Stimulated activated CD4-positive, alpha-beta T cell treated with anti-CD3 and anti-CD28 coated beads, Interleukin-15, amount 100 ng/mL, for 48 hours (primary cell): ENCODE measurements around the gene IFITM1.
"Not testable (repeated sequence)": the region's sequence is repeated elsewhere in the genome, so short reads cannot be mapped to it uniquely, and the experiment has no call there.

ENCODE experiments used
- DNase-seq, 2 donors: peaks; one replicate each; pipeline ENCODE4 v3.0.0-alpha.2; 2020; ENCODE audit warnings: low read depth in 2 of 2

Gene IFITM1

DNA sequence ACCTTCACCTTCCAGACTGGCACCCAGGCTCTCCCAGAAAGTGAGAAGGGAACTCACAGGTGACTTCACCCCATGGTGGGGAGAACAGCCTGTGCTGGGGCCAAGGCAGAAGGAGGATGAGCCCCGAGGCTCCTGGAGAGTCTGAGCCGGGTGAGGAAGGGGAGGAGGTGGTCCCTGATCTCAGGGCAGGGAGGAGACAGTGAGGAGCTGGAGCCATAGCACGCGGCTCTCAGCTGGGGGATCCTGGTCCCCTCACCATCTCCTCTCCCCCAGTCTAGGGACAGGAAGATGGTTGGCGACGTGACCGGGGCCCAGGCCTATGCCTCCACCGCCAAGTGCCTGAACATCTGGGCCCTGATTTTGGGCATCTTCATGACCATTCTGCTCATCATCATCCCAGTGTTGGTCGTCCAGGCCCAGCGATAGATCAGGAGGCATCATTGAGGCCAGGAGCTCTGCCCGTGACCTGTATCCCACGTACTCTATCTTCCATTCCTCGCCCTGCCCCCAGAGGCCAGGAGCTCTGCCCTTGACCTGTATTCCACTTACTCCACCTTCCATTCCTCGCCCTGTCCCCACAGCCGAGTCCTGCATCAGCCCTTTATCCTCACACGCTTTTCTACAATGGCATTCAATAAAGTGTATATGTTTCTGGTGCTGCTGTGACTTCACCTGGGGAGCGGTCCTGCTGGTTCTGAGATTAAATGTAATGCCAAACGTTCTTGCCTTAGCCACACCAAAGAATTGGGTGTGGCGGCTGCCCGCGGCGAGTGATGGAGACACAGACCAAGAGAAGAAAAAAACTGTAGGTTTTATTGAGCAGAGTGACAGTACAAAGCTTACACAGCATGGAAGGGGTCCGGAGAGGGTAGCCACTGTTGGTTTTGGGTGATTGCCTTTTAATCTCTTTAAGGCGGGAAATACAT, 4.8 kb upstream of the IFITM1 start:
- not testable (repeated sequence) for DNase-seq

GRCh38 chr11:309979-310572, 3.8 kb upstream of the IFITM1 start:
- DNase-seq: not testable (repeated sequence)

DNA sequence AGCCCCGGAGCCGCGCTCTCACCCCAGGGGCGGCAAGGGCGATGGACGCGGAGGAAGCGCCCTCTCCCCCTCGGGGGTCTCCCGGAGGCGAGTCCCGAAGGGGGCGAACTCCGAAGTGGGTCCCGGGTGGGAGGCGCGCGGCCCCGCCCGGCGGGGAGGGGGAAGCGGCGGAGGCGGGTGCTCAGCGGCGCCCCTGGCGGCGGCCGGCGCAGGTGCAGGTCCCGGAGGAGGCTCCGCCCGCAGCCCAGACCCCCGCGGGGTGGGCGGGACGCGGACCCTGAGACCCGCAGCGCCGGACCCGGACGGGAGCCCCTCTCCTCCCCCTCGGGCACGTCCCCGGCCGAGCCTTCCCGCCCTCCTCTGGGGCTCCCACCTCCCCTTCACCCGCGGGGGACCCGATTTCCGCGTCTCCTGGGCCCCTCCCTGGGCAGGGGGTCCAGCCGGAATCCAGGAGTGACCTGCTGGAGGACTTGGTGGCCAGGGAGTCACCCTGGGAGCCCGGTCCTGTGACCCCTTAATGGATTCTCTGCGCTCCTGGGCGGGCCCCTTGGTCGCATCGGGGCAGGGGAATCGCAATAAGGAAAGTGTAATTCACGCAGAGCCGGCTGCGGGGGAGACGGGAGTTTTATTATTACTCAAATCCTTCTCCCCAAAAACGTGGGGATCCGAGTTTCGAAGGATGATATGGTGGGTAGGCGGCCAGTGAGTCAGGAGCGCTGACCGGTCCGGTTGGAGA, 2.7 kb upstream of the IFITM1 start:
- DNase-seq: not testable (repeated sequence)

DNA sequence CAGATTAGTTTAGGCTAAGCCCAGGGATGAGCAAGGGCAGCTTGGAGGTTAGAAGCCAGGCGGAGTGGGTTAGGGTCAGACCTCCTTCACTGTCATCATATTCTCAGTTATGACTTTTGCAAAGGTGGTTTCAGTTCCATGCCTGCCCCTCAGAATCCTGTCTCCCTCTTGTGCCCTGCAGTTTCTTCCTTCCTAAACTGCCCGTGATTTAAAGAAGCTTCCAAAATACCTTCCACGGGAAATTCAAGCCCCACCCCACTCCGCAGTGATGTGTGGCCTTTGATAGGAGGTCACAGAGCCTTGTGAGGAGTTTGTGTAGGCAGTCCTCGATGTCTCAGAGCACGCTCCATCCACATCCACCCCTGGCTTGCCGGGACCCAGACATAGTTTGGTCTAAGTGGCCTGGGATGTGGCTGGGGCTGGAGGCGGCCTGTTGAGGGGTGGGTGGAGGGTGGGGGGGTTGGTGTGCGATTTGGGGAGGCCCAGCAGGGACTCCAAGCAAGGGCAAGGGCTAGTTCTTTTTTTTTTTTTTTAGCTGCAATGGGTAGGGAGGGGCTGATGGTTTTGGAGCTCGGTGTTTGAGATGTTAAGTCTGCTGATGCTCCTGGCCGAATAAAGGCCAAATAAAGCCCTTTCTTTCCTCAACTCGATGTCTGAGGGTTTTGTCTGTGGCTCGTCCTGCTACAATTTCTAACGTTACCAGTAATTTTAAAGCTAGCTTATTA, 1.6 kb upstream of the IFITM1 start:
- DNase-seq: no peak

DNA sequence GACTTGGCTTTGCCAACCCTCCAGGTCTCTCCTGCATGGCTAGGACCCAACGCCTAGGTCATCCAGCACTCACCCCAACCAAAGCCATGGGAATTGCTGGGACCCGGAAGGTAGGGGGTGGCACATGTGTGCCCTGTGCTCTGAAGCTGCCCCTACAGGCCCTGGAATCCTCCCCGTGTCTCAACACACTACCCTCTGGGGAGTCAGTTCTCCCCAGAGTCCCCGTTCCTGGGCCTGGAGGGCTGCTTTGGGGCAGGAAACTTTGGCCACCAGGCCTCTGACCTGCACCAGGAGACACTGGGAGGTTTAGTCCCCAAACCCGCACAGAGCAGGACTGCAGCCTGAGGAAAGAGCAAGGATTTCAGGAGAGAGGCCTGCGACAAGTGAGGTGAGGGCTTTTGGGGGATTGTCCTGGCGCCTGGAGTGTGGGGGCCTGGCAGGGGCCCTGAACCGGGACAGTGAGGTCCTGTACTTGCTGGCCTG, 495 bp upstream of the IFITM1 start:
- no peak for DNase-seq

- not testable (repeated sequence) for DNase-seq
These were observed 675 bp downstream of the IFITM1 start for GRCh38 chr11:314554-314875.

DNA sequence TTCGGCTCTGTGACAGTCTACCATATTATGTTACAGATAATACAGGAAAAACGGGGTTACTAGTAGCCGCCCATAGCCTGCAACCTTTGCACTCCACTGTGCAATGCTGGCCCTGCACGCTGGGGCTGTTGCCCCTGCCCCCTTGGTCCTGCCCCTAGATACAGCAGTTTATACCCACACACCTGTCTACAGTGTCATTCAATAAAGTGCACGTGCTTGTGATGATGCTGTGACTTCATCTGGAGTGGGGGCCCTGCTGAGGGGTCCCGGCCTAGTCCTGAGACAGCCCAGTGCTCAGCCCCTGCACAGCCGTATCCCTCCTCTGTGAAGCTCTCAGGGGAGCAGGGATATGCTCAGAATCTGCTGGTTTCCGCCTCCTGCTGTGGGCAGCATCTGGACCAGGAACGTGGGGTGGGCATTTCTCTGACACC, 1.2 kb downstream of the IFITM1 start:
- no peak for DNase-seq

GRCh38 chr11:315516-315994, 1.7 kb downstream of the IFITM1 start:
- DNase-seq: no peak

DNA sequence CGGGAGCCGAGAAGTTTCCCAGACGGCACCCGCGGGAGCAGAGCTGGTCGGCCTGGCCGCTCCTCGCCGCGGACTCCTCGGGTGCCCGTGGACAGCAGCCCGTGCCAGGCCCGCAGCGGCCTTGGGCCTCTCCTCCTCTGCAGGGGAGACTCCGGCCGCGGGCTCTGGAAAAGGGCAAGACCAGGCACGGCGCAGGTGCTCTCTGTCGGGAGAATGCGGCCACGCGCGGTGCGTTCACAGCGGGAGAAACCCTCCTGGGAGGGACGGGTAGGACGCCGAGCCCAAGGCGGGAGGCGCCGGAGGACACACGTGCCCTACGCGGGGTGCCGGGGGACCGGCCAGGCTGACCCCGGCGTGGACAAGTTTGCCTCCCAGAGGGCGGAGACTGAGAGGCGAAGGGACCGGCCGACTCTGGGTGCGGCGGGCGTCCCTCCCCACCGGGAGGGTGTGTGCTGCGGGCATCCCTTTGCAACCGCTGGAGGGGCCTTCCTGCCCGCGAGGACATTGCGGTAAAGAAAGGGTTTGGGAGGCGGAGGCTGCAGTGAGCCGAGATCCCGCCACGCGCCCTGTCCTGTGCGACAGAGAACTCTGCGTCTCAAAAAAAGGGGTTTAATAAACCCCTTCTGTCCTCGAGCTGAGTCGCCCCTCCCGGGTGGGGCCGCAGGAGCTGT, 2.3 kb downstream of the IFITM1 start:
- no peak for DNase-seq

DNA sequence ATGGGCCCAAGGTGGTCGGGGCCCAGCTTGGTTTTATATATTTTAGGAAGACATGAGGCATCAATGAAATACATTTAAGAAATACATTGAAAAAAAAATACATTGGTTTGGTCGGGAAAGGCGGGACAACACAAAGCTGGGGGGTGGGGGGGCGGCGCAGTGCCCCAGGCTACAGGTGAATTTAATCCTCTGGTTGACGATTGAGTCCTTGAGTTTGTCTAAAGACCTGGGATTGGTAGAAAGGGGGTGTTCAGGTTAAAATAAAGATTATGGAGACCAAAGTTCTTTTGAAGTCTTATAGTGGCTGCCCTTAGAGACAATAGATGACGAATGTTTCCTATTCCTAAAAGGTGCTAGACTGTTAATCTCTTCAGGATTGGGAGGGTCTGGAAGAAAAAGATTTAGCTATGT, 3.1 kb downstream of the IFITM1 start:
- DNase-seq: no peak

GRCh38 chr11:317668-318404, 4.0 kb downstream of the IFITM1 start:
- DNase-seq: not testable (repeated sequence)

- not testable (repeated sequence) for DNase-seq
These were observed 4.7 kb downstream of the IFITM1 start for GRCh38 chr11:318405-319120.

GRCh38 chr11:319121-319887, 5.5 kb downstream of the IFITM1 start:
- DNase-seq: not testable (repeated sequence)

DNA sequence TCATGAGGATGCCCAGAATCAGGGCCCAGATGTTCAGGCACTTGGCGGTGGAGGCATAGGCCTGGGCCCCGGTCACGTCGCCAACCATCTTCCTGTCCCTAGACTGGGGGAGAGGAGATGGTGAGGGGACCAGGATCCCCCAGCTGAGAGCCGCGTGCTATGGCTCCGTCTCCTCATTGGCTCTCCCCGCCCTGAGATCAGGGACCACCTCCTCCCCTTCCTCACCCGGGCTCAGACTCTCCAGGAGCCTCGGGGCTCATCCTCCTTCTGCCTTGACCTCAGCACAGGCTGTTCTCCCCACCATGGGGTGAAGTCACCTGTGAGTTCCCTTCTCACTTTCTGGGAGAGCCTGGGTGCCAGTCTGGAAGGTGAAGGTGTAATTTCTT, 6.0 kb downstream of the IFITM1 start:
- not testable (repeated sequence) for DNase-seq

DNA sequence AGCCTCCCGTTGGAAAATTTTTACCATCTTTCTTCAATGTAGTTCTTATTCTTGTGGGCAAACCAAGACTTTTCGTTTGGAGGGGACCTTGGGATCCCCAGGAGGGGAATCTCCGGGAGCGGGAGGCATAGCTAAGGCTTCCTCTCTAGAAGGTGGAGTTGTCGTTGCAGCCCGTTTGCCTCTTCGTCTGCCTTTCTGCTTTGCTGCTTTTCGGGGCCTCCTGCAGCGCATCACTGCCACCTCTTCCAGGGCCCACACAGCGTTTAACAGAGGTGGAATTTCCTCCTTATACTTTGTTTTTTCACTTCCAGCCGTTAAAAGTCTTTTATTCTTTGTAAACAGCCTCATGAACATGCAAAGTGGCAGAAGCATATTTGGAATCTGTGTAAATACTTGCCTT, 10.3 kb downstream of the IFITM1 start:
- DNase-seq: no peak

DNA sequence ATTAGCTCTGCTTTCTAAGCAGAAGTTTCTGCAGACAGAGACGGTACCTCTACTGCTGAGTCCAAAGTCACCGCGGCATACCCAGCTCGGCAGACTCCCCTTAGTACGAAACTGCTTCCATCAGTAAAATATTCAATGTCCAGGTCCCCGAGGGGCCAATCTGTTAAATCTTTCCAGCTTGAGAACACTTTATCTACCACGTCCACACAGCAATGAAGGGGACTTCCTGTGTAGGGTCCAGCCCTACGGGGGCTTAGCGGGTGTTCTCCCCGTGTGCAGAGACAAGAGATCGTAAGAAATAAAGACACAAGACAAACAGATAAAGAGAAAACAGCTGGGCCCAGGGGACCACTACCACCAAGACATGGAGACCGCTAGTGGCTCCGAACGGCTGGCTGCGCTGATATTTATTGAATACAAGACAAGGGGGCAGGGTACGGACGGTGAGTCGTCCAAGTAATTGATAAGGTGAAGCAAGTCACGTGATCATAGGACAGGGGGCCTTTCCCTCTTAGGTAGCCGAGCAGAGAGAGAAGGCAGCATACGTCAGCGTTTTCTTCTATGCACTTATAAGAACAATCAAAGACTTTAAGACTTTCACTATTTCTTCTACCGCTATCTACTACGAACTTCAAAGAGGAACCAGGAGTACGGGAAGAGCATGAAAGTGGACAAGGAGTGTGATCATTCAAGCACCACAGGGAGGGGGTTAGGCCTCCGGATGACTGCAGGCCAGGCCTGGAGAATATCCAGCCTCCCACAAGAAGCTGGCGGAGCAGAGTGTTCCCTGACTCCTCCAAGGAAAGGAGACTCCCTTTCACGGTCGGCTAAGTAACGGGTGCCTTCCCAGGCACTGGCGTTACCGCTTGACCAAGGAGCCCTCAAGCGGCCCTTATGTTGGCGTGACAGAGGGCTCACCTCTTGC, 11.0 kb downstream of the IFITM1 start:
- DNase-seq: not testable (repeated sequence)

DNA sequence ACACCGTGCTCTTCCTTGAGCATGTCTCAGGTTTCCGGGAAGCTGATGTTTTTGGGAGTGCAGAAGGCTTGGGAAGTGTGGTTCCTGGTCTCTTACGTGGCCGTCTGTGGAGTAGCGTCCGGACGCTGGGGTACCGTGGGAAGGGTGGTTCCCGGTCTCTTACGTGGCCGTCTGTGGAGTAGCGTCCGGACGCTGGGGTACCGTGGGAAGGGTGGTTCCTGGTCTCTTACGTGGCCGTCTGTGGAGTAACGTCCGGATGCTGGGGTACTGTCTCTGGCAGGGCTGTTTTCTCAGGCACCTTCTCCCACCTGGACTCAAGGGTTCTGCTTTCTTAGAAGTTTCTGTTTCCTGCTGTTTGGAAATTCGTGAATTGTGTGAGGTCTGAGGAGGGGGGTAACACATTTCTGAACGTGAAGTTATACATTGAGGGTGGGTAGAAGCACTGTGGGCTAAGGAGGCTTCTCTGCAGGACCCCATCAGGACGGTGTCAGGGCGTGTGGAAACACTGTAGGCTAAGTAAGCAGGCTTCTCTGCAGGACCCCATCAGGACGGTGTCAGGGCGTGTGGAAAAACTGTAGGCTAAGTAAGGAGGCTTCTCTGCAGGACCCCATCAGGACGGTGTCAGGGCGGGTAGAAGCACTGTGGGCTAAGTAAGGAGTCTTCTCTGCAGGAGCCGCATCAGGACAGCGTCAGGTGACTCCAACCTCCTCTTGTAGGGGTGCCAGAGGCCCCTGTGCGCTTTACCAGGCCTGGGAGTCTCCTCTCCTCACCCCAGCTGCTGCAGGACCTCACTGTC, 12.2 kb downstream of the IFITM1 start:
- no peak for DNase-seq
